Prostate gland (tissue), 2 donors: ENCODE data around the gene CMSS1. TPM values are rescaled to one million over a fixed set of nuclear protein-coding genes. Genes with fewer than 3 reads are reported as not detected.

Source experiments
- DNase-seq: peaks from one replicate; pipeline ENCODE4 v3.0.0-alpha.2; 2019; ENCODE audit warnings: low spot score
- H3K27ac ChIP-seq, 2 donors: fragments of 200-600 bp; sonication (generic); 2 replicates each; pipeline ENCODE4 v1.5.1; 2017 to 2019
- H3K27me3 ChIP-seq: fragments of 200-600 bp; sonication (generic); replicated peaks from 2 replicates; pipeline ENCODE4 v1.5.1; 2019; ENCODE audit not compliant: insufficient read depth
- H3K36me3 ChIP-seq, 2 donors: fragments of 200-600 bp; sonication (generic); 1 replicate in 1 of 2; 2 replicates in 1 of 2; pipeline versions ENCODE4 v1.5.1 to v1.8.1; 2017 to 2019
- H3K4me1 ChIP-seq: fragments of 200-600 bp; sonication (generic); replicated peaks from 2 replicates; pipeline ENCODE4 v1.5.1; 2019
- H3K4me3 ChIP-seq, 2 donors: fragments of 200-600 bp; sonication (generic); 2 replicates each; pipeline ENCODE4 v1.5.1; 2017 to 2019
- H3K9me3 ChIP-seq: fragments of 200-600 bp; sonication (generic); 2 replicates; pipeline ENCODE4 v1.5.1; 2017
- POLR2A ChIP-seq: fragments of 450-650 bp; IDR thresholded peaks from one replicate; pipeline ENCODE4 v1.6.1; 2016; ENCODE audit warnings: antibody characterized with exemption, mild to moderate bottlenecking
- POLR2AphosphoS5 ChIP-seq: sonication (generic); formaldehyde crosslinking; IDR thresholded peaks from one replicate; pipeline ENCODE4 v1.6.1; 2017; ENCODE audit warnings: antibody characterized with exemption
- WGBS: methylation state at CpG from one replicate; pipeline ENCODE4 v1.1.5; 2018; 5-methylcytosine and 5-hydroxymethylcytosine counted together
- intact Hi-C: fragments of 100-400 bp; cut with DNase I; formaldehyde crosslinking; loops from one replicate; pipeline ENCODE4 v1.14.2; 2022
- total RNA-seq, 2 donors: library from RNA; depleted of rRNA; stranded (reverse); fragments of >200 nt; gene quantifications; one replicate each; pipeline ENCODE4 v1.1.0, GENCODE V29; 2016
- TF ChIP-seq, protein P1 (sequence below), 4 experiments: fragments of 200-600 bp in 2 of 4; fragments of 450-650 bp in 2 of 4; sonication (generic) in 2 of 4; IDR thresholded peaks; 1 replicate in 3 of 4; 2 replicates in 1 of 4; pipeline ENCODE4 v1.5.1; 2016 to 2019; ENCODE audit warnings: antibody characterized with exemption in 4 of 4, mild to moderate bottlenecking in 2 of 4, moderate library complexity in 2 of 4

Gene CMSS1
- total RNA-seq, 2 donors from 2014 or later: 10.2 to 13.6 TPM

DNA sequence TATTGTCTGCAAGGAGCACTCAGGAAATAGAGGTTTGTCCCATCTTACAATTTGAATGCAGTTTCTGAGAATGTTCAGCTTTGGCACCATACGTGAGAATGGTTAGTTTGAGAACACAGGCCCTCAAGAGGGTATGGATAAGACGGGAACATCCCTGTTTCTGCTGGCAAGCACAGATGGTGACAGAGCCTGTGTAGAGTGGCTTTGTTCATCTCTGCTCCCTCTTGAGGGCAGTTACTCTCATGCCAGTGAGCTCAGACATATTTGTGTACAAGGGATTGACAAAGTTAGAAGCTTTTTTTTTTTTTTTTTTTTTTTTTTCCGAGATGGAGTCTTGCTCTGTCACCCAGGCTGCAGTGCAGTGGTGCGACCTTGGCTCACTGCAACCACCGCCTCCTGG is 368.2 kb downstream of the CMSS1 start:
- no peak for DNase-seq
- intact Hi-C loops: no loop called here
- Histone ChIP-seq H3K4me3 (no peak overlapping the region), H3K36me3 (no peaks in the 10 kb centered on the region), H3K27me3 (no peaks in the 10 kb centered on the region), H3K9me3 (no peaks in the 10 kb centered on the region), H3K27ac (no peak overlapping the region), H3K4me1 (no peaks in the 10 kb centered on the region)
- no peak for TF ChIP-seq POLR2A
- TF ChIP-seq, protein P1, sequence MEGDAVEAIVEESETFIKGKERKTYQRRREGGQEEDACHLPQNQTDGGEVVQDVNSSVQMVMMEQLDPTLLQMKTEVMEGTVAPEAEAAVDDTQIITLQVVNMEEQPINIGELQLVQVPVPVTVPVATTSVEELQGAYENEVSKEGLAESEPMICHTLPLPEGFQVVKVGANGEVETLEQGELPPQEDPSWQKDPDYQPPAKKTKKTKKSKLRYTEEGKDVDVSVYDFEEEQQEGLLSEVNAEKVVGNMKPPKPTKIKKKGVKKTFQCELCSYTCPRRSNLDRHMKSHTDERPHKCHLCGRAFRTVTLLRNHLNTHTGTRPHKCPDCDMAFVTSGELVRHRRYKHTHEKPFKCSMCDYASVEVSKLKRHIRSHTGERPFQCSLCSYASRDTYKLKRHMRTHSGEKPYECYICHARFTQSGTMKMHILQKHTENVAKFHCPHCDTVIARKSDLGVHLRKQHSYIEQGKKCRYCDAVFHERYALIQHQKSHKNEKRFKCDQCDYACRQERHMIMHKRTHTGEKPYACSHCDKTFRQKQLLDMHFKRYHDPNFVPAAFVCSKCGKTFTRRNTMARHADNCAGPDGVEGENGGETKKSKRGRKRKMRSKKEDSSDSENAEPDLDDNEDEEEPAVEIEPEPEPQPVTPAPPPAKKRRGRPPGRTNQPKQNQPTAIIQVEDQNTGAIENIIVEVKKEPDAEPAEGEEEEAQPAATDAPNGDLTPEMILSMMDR (IDR thresholded peaks at IDR 0.05): no peak
- 86% methylated on average over 5 of the region's 5 CpGs for WGBS

DNA sequence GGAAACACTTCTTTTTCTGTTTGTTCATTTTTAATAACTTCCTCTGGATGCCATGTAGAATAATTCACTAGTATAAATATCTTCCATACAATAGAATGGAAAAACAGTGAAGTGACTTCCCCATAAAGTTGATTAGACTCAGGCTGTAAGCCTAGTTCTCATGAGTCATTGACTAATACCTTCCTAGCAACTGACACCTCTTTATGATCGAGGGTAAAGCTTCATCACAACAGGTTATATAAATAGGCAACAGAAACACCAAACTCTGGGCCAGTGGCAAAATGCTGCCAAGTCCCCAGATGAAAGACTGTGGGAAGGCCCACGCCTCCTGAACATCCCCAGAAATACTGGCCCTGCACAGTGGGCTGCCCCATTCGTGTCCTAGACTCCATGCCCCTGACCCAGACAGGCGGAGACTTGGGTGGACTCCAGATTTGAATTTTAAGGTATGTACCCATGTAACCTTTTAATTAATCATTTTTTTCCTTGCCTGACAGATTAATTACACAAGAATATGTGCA is 371.8 kb downstream of the CMSS1 start:
- no peak for TF ChIP-seq POLR2A
- DNase-seq: no peak
- WGBS: 78% methylated on average over 4 of the region's 4 CpGs
- Histone ChIP-seq H3K4me1 (no peaks in the 10 kb centered on the region), H3K4me3 (no peak overlapping the region), H3K27me3 (no peaks in the 10 kb centered on the region), H3K27ac (no peak overlapping the region), H3K36me3 (no peaks in the 10 kb centered on the region), H3K9me3 (no peaks in the 10 kb centered on the region)
- intact Hi-C loops: no loop called here

DNA sequence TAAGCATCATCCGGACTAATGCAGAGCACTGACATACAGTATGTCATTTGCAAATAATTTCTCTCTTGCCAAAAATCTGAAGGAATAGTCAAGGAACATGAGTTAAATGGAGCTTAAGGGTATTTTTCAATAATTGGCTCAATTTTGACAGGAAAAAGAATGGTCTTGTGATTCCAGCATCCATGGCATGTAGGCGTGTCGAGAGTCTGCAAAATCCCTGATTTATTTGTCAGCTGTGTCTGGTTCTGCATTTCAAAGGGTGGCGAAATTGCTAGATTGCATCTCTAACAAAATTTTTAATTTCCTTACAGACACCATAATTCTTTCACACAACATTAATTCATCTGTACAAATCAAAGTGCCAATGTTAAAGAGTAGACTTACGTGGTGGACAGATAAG is 377.7 kb downstream of the CMSS1 start:
- Histone ChIP-seq H3K4me3 (no peak overlapping the region), H3K27ac (no peak overlapping the region), H3K9me3 (no peaks in the 10 kb centered on the region), H3K4me1 (no peaks in the 10 kb centered on the region), H3K36me3 (no peaks in the 10 kb centered on the region), H3K27me3 (no peaks in the 10 kb centered on the region)
- DNase-seq: no peak
- intact Hi-C loops: no loop called here
- WGBS: 96% methylated on average over 5 of the region's 5 CpGs
- TF ChIP-seq POLR2A: no peak
- TF ChIP-seq, protein P1 (IDR thresholded peaks at IDR 0.05): no peak
- no peak for TF ChIP-seq POLR2AphosphoS5

DNA sequence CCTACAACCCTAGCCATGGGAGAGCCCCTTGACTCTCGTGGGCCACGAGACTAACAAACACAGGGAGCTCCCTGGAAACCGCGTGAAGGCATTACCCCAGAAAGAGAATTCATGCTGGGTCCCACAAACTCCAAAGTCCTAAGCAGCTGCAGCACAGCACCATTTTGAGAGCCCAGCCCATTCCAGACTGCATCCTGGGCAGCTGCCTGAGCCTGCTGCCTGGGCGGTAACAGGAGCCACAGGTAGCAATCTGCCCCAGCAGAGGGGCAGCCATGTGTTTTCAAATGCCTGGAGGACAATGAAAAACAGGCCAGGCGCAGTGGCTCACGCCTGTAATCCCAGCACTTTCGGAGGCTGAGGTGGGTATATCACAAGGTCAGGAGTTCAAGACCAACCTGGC is 380.2 kb downstream of the CMSS1 start:
- no peak overlapping the region for H3K27ac ChIP-seq
- H3K9me3 ChIP-seq: no peaks in the 10 kb centered on the region
- H3K4me1 ChIP-seq: no peaks in the 10 kb centered on the region
- no peaks in the 10 kb centered on the region for H3K27me3 ChIP-seq
- no peak for DNase-seq
- intact Hi-C loops: no loop called here
- 98% methylated on average over 8 of the region's 8 CpGs for WGBS
- no peaks in the 10 kb centered on the region for H3K36me3 ChIP-seq
- TF ChIP-seq POLR2A: no peak
- TF ChIP-seq, protein P1 (IDR thresholded peaks at IDR 0.05): no peak
- no peak for TF ChIP-seq POLR2AphosphoS5
- H3K4me3 ChIP-seq: no peak overlapping the region

DNA sequence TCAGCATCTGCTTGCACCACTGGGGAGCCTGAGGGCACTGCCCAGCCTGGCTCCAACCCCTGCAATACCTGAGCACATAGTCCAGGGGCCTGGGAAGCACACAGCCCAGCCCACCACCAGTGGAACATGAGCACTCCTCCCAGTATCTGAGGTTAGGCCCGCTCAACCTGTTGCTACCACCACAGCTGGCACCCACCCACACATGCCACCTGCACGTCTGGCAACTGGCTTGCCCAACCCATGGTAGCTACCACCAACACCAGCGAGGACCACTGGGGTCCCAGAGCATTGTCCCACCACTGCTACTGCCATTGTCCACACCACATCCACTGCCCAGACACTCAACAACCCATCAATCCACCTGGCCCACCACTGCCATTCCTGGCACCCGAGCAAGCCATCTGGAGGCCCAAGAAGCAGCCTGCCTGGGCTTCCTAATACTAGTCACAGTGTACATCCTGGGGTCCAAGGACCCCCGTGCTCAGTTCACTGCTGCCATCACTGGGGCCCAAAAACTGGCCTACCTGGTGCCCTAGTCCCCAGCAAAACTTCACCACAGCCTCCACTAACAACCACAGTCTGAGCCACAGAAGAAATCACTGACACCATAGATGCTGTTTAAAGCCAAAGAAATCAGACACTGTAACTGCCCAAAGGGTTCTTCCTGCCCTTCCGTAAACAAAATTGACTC is 381.1 kb downstream of the CMSS1 start:
- H3K4me1 ChIP-seq: no peaks in the 10 kb centered on the region
- no peaks in the 10 kb centered on the region for H3K36me3 ChIP-seq
- H3K9me3 ChIP-seq: no peaks in the 10 kb centered on the region
- no peak for DNase-seq
- TF ChIP-seq POLR2AphosphoS5 (no peak), POLR2A (no peak)
- TF ChIP-seq, protein P1 (IDR thresholded peaks at IDR 0.05): no peak
- intact Hi-C loops: no loop called here
- no peaks in the 10 kb centered on the region for H3K27me3 ChIP-seq
- no peak overlapping the region for H3K4me3 ChIP-seq
- WGBS: 93% methylated on average over 6 of the region's 6 CpGs
- no peak overlapping the region for H3K27ac ChIP-seq
